GM18909 (cell line): ENCODE measurements around the gene SPNS2.

Experiments used
- ATAC-seq: cut with Tn5 transposase; IDR thresholded peaks from one replicate; pipeline ENCODE4 v1.9.1; 2021; ENCODE audit warnings: mild to moderate bottlenecking; ENCODE audit not compliant: unreplicated experiment, poor library complexity

Gene SPNS2

DNA sequence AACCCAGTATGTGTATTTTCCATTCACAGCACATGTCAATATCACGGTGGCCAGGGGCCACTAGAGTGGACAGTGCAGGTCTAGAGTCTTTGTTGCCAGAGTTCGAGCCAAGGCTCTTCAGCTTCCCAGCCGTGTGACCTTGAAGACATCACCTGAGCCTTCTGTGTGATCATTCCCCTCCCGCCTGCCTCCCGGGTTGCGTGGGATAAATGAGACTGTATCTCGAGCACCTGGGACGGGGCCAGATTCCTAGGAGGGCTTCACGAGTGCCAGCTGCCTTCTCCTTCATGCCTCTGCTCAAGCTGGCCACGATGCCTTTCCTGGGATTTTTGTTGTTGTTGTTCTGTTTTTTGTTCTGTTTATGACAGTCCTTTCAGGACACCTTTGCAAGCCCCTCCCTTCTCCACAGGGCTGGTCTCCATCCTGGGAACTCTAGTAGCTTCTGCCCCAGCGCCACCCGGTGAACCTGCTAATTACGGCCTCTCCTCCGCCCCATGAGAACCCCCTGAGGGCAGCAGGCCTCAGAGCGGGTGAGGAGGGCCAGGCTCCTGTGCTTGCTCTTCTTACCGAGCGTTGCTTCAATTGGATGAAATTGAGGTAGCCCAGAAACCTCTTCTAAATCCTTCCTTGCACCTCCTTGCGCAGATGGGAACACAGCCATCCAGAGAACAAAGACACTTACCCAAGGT lies 3.9 kb downstream of the SPNS2 start:
- ATAC-seq, result no peak

DNA sequence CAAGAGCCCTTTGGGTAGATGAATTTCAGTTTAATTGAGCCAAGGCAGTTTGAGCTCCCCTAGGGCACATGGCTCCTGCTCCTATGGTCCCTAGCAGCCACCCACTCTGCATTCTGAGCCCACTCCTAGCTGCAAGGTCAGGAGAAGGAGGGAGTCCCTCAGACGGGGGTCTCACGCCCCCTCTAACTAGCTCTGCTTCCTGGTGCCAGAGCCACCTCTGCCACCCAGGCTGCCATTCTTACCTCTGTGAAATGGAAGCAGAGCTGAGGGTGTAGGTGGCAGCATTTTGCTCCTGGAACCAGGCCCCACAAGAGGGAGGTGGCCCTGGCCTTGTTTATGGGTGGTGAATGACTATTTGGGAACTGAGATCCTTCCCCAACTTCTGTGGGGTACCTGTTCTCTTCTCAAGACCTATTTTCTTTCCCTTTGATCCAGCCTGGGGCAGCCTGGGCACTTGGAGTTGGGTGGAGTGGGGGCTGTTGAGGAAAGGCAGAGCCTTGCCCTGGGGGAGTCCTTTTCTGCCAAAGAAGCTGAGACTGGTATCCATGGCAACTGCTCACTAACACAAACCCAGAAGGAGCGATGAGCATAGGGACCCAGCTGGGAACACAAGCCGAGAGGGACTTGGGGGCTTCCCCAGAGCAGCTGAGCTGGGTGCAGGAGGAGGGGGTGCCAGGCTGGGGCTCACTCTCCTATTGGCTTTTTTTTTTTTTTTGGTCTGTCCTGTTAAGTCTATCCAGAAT lies 4.8 kb downstream of the SPNS2 start:
- ATAC-seq, result no peak

DNA sequence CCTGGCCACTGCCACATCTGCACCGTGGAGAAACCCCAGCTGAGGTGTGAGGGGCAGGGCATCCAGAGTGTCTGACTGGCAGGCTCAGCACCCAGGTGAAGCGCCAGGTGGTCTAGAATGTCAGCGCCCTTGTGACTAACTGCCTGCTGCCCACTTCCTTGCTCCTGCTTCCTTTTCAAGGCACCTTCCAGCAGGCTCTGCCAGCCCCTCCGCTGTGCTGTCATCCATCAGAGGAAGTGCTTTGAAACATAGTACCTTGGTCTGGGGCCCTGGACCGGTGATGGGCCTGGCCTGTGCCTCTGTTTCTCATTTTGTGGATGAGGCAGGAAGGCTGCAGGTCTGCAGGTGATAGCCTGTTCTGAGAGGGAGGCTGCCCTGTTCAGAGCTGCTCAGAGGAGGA lies 5.5 kb downstream of the SPNS2 start:
- ATAC-seq, result no peak

DNA sequence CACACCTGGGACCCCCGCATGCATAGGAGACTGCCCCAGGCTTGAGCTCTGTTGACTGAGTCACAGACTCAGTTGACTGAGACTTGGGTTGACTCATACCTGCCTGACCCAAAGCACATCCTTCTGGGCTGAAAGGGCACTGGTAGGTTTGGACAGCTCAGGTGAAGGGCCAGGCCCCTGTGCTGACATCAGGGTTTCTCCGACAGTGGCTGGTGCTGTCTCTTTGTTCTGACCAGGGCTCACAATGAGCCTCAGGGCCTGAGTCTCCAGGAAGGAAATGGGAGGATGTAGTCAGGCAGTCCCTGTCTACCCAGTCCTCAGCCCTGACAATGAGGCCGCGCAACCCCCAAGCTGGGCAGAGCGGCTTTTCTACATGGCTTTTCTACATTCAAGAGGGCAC lies 6.5 kb downstream of the SPNS2 start:
- ATAC-seq, result no peak

DNA sequence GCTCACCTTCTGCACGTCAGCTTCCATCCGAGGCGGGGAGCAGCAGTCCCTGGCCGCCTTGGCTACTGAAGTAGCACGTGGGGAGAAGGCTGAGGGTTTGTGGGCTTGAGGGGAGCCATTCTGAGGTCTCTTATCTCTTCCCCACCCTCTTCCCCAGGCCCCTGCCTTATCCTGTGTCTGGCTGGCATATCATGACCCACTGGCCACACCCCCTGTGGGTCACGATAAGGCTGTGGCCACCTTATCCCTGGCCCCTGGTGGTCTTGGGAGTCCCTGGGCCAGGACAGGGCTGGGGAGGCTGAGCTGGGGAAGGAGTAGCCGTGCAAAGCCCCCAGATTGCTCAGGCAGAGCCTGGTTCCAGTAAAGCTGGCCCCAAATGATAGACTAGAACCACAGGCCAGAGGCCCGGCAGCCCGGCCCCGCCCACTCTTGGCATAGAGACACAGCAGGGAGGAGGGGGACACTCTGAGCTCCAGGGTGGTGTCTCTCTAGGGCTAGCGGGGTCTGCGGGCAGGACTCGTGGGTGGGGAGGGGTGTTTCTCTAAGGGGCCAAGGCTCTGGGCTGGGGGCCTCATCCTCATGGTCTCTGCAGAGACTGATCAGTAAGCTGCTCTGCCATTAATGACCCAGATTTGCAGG lies 7.6 kb downstream of the SPNS2 start:
- ATAC-seq, result no peak

DNA sequence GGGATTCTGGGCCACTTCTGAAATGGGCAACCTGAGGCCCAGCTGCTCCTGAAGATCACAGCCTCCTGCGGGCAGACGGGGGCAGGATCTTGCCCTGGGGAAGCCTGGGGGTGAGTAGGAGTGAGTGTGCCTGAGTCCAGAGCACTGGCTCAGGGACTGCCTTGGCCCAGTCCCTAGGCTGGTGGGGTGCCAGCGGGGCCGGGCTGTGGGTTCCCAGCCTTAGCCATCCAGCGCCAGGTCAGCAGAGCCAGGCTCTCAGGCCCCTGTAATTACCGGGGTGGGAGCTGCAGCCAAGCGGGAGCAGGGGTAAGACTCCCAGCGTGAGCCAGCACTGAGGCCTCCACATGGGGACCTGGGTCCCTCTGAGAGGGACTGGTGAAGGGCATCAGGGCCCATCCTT lies 8.2 kb downstream of the SPNS2 start:
- ATAC-seq, result no peak

DNA sequence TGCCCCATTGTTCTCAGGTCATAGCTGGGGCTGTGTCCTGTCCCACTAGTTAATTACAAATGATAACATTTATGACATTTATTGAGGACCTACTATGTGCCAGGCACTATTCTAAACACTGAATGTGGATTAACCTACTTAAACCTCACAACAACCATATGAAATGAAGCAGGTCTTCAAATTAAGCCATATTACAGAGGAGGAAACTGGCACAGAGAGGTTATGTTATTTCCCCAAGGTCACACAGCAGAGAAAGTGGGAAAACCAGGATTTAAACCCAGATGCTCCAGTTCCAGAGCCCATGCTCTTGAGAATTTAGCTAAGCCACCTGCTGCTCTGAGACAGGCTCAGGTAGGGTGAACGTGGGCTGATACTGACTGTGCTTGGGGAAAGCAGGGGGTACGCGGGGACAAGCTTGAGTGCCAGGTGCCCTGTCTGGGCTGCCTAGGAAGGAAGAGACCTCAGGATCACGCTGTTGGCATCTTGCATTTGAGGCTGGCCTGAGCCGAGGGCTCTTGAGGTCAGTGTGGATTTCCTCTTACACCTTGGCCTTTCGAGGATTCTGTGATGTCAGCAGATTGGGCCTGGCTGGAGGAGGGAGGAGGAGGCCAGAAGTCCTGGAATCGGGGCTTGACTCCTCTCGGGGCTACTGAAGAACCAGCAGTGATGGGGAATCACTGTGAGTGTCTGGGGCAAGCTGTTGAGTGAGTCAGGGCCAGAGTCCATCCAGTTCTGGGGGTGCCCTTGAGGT lies 8.9 kb downstream of the SPNS2 start:
- no peak for ATAC-seq

DNA sequence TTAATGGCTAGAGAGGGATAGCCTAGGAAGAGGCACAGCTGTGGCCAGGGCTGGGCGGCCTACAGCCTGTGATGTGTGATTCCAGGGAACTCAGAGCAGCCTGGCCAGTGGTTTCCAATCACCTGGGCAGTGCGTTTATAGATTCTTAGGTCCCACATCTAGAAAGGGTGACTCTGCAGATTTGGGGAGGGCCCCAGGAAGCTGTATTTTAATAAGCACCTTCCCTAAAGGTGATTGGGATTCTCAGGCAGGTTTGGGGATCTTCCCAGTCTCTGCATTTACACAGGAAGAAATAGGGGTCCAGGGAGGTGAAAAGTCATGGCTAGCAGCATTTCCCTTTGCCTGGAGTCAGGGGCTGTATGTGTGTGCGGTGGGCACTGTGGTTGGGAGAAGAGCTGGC lies 9.5 kb downstream of the SPNS2 start:
- ATAC-seq, result no peak

DNA sequence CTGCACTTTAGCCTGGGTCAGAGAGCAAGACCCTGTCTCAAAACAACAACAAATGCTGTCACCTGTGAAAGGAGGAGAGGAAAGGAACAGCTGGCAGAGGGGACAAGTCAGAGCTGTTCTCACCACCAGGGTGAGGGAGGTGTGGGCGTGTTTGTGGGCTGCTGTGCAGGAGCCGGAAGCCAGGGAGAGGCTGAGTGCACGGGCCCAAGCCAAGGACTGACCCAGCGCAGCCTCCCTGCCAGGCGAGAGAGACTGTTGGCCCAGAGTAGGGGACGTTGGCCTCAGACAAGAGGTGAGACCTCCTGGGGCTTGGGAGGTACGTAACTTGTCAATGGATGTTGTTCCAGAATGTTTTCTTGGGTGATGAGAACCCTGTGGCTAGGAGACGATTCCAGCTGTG lies 10.7 kb downstream of the SPNS2 start:
- no peak for ATAC-seq

DNA sequence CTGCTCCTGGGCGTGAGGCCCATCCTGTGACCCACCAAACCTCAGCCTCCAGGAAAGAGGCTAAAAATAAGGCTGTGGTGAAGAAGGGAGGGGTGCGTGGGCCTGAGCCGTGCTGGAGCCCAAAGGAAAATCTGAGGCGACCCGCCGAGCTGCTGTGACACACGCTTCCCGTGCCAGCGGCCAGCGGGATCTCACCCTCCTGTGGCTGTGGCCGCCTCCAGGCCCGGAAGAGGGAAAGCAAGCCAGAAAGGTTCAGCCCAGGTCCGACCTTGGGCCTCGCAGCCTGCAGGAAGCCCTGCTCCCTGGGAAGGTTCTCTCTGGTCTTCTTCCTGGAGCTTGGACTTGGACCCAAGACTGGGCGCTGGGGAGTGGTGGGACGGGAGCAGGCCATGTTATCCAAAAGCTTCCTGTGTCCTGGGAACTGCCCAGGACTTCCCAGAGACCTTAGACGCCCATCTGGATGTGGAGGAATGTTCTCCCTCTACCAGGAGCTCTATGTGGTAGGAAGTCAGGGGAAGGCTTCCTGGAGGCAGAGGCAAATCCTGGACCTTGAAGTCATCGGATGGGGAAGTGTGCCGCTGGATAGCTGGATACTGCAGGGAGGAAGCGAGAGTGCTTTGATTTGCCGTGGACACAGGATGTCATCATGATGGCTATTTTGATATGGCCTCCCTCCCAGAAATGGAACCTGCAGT lies 11.4 kb downstream of the SPNS2 start:
- ATAC-seq, result no peak

DNA sequence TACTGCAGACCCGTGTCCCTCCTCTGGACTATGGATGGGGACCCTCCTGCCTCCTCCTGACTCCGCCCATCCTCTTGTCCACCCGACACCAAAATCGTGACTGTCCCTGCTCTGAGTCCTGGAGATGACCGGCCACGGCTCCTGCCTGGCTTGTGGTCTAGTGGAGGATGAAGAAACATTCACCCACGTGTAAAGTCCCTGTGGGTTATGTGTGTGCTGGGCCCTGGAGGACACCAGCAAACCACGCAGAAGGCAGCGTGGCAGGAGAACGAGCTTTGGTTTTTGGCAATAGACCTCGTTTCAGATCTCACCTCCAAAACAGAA lies 11.9 kb downstream of the SPNS2 start:
- no peak for ATAC-seq

DNA sequence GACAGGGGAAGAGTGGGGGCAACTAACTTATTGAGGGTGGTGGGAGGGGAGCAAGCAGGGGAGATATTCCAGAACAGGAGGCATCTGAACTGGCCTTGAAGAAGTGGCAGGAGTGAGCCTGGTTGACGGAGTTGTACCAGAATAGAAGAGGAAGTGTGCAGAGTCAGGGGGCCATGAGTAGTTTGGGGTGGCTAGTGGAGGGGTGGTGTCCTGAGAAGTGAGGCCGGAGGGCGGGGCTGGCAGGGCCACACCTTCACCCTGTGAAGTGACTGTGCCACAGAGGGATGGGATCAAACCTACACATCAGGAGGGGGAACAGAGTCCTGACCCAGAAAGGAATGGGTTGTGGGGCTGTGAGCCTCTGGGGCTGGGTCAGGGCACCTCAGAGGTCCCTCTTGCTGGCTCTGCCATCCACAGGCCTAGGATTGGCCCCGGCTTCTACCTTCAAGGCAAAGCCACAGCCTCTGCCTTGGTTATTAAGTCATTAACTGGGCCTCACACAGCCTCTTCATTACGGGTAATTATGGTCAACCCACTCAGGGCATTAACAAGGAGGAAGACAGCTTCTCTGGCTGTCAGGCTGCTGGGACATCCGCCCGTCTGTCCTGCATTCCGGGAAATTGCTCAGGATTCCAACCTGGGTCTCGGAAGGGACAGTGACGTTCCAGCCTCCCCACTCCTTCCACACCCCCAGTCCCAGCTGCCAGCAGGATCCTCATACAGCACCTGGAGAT lies 12.7 kb downstream of the SPNS2 start:
- no peak for ATAC-seq

DNA sequence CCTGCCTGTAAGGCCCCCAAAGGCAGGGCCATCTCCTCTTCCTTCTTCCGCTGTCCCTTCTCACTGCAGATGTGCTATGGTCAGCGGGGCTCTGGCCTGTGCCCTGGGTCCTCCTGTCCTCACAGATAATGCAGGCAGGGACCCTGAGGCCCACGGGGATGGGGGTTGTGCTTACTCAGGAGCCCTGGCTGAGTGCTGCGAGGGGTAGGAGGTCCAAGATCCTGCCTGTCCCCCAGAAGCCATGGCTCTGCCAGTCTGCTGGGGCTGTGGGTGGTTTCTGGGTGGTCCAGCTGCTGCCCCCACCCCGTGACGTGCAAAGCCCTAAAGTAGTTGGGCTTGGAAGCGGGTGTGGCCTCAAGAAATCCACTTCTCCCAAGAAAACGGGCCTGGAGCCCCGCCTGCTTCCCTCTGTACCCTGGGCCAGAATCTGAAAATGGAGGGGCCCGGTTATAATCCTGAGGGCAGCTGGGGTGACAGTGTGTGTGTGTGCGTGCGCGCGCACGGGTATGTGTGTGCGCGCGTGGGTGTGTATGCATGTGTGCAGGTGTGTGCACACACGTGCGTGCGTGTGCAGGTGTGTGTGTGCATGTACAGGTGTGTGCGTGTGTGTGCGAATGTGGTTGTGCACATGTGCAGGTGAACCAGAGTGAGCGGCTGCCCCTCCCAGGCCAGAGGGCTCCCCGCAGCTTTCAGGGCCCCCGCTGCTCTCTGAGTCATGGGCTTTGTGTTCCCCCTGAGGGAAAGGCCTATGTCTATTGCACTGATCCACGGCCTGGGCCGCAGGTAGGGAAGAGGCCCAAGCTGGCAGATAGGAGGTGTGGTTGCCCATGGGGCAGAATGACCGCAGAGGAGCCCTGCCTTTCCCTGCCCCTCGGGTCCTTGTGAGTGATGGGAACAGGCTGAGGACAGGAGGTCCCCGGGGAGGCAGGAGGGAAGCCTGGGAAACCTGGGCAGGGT lies 13.8 kb downstream of the SPNS2 start:
- no peak for ATAC-seq

DNA sequence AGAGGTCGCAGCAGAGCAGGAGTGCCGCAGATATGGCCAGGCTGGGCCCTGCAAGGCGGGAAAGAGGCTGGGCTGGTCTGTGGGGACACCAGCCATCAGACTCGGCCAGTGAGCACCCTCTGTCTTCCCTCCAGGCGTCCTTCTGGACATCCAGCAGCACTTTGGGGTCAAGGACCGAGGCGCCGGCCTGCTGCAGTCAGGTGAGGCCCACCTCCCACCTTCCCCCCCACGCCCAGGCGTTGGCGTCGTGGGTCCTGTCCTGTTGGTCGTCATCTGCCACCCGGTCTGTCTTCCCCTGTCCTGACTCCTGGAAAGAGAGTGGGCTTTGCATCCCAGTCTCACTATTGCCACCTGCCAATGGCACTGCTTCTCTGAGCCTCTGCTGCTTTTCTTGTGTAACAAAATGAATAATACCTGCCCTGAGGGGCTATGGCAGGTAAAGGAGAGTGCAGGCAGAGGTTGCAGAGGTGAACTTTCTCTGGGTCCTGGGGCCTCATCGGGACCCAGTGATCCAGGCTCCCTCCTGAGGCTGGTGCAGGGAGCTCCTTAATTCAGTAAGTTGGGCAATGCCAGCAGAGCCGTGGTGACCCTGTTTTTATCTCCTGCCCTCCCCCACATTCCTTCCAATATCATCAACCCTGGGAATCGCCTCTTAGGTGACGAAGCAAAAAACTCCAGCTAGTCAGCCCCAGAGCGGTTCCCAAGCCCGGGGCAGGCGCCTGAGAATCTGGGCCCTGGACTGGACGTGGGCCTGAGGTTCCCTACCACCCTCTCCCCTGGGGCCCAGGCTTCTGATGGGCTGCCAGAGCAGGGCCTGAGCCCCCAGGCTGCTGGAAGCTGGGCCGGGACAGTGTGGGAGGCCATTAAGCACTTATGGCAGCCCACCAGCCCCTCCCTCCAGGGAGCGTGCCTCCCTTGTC lies 14.7 kb downstream of the SPNS2 start:
- ATAC-seq, result no peak

DNA sequence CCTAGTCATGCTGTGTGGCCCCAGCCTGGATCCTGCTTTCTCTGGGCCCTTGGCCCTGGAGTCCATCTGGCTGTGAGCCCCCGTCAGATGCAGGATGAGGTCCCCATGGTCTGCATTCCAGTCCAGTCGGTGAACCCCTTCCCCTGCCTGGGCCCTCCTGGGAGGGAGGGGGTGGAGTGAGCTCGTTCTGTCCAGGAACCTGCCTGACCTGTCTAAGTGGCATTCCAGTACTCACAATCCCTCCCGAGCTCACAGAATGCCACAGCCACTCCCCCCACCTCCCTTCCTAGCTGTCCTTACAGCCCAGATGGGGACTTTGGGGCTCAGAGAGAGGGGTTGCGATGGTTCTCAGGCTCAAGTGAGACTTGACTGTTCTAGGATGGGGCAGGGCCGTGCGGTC lies 15.5 kb downstream of the SPNS2 start:
- ATAC-seq, result no peak

DNA sequence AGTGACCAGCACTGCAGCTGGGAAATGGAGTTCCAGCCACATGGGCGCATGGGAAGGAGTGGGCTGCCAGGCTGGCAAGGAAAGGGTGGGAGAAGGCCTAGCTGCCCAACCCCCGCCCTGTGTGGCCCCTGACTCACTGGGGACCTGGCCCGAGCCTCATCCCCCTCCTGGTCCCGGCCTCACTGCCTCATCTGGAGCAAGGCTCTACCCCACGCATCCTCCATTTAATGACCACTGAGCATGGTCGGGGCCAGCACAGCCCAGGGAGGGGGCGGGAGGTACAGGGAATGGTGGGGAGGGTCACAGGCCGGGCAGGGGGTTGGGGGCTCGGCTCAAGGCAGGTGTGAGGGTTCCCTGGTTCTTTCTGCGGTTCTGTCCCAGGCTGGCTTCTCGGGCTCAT lies 16.1 kb downstream of the SPNS2 start:
- ATAC-seq, result no peak

DNA sequence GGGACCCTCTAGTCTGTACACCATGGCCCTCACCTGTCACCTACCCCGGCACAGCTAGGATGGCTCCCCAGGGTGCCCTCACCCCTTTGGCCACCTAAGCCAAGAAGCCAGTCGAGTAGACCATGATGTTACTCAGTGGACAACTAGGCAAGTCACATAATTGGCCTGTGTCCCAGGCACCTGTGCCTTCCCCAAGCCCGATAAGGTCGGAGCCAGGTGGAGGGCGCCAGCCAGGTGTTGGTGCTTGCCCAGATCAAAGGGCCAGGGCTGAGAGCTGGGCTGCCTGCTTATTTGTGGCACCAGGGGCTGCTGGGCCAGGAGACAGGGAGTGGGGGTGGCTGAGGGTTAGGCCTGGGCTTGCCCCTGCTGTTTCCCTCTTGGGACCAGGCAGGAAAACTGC lies 16.8 kb downstream of the SPNS2 start:
- no peak for ATAC-seq

DNA sequence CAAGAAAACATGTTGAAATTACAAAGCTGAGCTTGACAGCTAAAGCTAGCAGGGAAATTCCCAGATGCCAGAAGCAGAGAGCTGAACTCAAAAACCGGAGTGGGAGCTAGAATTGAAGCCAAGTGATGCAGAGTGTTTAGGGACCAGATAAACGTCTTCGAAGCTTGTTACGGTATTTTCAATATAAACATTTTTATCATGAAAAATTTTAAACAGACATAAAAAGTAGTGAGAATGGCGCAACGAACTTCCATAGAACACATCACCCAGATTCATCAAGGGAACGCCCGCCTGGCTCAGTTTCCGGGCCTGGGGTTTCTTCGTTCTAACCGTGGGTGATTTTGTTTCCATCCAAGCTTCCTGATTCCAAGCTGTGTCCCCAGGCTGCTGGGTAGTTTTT lies 18.1 kb downstream of the SPNS2 start:
- no peak for ATAC-seq
